GOT3 (cell line): ENCODE results near the gene RSF1.

Source experiments
- DNase-seq: peaks from one replicate; lab custom pipeline; 2025; ENCODE audit warnings: mixed read lengths; lab: John Stamatoyannopoulos, UW

RSF1 gene

GRCh38 chr11:77813256-77813655, 7.3 kb downstream of the RSF1 start:
- DNase-seq: no peak

- no peak for DNase-seq
These were observed 13.5 kb downstream of the RSF1 start for GRCh38 chr11:77806993-77807392.

- DNase-seq: no peak
These were observed 14.1 kb downstream of the RSF1 start for GRCh38 chr11:77806415-77806814.

- DNase-seq: no peak
These were observed 19.0 kb downstream of the RSF1 start for GRCh38 chr11:77801477-77801876.

- no peak for DNase-seq
These were observed 20.1 kb downstream of the RSF1 start for GRCh38 chr11:77800449-77800848.

GRCh38 chr11:77799338-77799737, 21.2 kb downstream of the RSF1 start:
- DNase-seq: no peak

GRCh38 chr11:77793972-77794371, 26.6 kb downstream of the RSF1 start:
- DNase-seq: no peak

GRCh38 chr11:77791301-77791700, 29.2 kb downstream of the RSF1 start:
- DNase-seq: no peak

- DNase-seq: no peak
These were observed 30.6 kb downstream of the RSF1 start for GRCh38 chr11:77789731-77790476.

GRCh38 chr11:77789061-77789730, 31.3 kb downstream of the RSF1 start:
- DNase-seq: no peak

GRCh38 chr11:77784572-77784971, 36.0 kb downstream of the RSF1 start:
- no peak for DNase-seq

- no peak for DNase-seq
These were observed 37.5 kb downstream of the RSF1 start for GRCh38 chr11:77783025-77783424.

GRCh38 chr11:77779935-77780334, 40.6 kb downstream of the RSF1 start:
- DNase-seq: no peak

- no peak for DNase-seq
These were observed 42.0 kb downstream of the RSF1 start for GRCh38 chr11:77778549-77778948.

GRCh38 chr11:77778118-77778517, 42.4 kb downstream of the RSF1 start:
- DNase-seq: no peak

- DNase-seq: no peak
These were observed 44.1 kb downstream of the RSF1 start for GRCh38 chr11:77776455-77776854.

- no peak for DNase-seq
These were observed 44.6 kb downstream of the RSF1 start for GRCh38 chr11:77775936-77776335.

GRCh38 chr11:77771135-77771534, 49.4 kb downstream of the RSF1 start:
- DNase-seq: no peak

- DNase-seq: no peak
These were observed 49.9 kb downstream of the RSF1 start for GRCh38 chr11:77770629-77771028.

GRCh38 chr11:77762426-77762825, 58.1 kb downstream of the RSF1 start:
- DNase-seq: no peak

GRCh38 chr11:77761491-77761890, 59.0 kb downstream of the RSF1 start:
- DNase-seq: no peak

GRCh38 chr11:77758331-77758730, 62.2 kb downstream of the RSF1 start:
- DNase-seq: no peak

- DNase-seq: no peak
These were observed 67.3 kb downstream of the RSF1 start for GRCh38 chr11:77753230-77753629.

- DNase-seq: no peak
These were observed 68.0 kb downstream of the RSF1 start for GRCh38 chr11:77752516-77752915.
